Measurements from ENCODE around the gene NHERF2. TPM values are rescaled to one million over a fixed set of nuclear protein-coding genes. Genes with fewer than 3 reads are reported as not detected.

NHERF2 gene
- total RNA-seq, 1 donor from 2014 or later = 343 TPM

DNA sequence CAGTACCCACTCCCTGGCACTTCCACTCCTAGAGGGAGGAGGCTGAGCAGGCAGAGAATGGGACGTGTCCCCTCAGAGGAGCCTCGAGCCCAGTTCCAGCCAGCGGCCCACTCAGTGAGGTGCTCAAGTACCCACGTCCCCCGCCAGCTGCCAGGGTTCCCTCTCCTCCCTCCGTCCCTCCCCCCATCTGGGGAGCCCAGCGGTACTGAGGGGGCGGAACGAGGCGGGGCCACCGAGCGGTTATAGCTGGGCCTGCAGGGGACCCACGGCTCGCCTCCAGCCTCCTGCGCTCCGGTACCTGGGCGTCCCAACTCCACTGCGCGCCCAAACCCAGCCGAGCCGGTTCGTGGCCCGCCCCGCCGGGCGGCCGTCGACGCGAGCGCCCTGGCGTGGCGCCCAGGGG, 7.2 kb upstream of the NHERF2 start, which contains the start of gene NPW:
NPW (plus strand) TSS at position 268 of the 403 bp plus-strand sequence.
- Histone ChIP-seq H3K27ac (no peak within 1 kb of the TSS), H3K36me3 (no peaks in the 10 kb centered on the region), H3K4me1 (peaks cover 31% of the 10 kb centered on the region), H3K4me3 (no peak within 1 kb of the TSS), H3K27me3 (ENCODE audit: low read depth) (peaks cover 49% of the 10 kb centered on the region), H3K9me3 (no peaks in the 10 kb centered on the region)
- DNase-seq (no peak), ATAC-seq (no peak)
- TF ChIP-seq, protein P1, sequence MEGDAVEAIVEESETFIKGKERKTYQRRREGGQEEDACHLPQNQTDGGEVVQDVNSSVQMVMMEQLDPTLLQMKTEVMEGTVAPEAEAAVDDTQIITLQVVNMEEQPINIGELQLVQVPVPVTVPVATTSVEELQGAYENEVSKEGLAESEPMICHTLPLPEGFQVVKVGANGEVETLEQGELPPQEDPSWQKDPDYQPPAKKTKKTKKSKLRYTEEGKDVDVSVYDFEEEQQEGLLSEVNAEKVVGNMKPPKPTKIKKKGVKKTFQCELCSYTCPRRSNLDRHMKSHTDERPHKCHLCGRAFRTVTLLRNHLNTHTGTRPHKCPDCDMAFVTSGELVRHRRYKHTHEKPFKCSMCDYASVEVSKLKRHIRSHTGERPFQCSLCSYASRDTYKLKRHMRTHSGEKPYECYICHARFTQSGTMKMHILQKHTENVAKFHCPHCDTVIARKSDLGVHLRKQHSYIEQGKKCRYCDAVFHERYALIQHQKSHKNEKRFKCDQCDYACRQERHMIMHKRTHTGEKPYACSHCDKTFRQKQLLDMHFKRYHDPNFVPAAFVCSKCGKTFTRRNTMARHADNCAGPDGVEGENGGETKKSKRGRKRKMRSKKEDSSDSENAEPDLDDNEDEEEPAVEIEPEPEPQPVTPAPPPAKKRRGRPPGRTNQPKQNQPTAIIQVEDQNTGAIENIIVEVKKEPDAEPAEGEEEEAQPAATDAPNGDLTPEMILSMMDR (IDR thresholded peaks at IDR 0.05) = no peak
- intact Hi-C loops (cut with DNase I) = no loop called here

DNA sequence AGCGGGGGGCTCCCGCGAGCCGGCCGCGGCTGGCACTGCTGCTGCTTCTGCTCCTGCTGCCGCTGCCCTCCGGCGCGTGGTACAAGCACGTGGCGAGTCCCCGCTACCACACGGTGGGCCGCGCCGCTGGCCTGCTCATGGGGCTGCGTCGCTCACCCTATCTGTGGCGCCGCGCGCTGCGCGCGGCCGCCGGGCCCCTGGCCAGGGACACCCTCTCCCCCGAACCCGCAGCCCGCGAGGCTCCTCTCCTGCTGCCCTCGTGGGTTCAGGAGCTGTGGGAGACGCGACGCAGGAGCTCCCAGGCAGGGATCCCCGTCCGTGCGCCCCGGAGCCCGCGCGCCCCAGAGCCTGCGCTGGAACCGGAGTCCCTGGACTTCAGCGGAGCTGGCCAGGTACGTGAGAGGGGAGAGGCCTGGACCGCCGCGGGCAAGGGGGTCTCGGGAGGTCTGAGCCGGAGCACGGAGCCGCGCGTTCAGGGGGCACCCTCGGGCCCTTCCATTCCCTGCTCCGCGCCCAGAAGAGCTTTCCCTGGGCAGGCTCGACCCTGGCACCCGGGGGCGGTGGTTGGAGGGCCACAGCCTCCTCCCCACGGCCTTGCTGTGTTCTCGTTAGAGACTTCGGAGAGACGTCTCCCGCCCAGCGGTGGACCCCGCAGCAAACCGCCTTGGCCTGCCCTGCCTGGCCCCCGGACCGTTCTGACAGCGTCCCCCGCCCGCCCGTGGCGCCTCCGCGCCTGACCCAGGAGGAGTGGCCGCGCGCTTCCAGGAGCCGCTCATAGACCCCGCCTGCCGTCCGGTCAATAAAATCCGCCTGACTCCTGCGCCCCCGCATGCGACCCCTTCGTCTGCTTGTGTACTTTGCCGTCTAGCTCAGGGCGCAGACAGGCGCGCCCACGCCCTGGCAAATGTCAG, 6.5 kb upstream of the NHERF2 start:
- peaks cover 36% of the 10 kb centered on the region for H3K4me1 ChIP-seq
- H3K36me3 ChIP-seq = no peaks in the 10 kb centered on the region
- intact Hi-C loops (cut with DNase I) = loop anchor here (10.0 kb wide), 1 partner anchor 125 kb away; the partner anchor contains the start of gene RAB26
- no peak overlapping the region for H3K27ac ChIP-seq
- H3K9me3 ChIP-seq = no peaks in the 10 kb centered on the region
- no peak overlapping the region for H3K4me3 ChIP-seq
- DNase-seq (no peak), ATAC-seq (no peak)
- peaks cover 49% of the 10 kb centered on the region for H3K27me3 ChIP-seq (ENCODE audit: low read depth)
- TF ChIP-seq, protein P1 (IDR thresholded peaks at IDR 0.05) = no peak

DNA sequence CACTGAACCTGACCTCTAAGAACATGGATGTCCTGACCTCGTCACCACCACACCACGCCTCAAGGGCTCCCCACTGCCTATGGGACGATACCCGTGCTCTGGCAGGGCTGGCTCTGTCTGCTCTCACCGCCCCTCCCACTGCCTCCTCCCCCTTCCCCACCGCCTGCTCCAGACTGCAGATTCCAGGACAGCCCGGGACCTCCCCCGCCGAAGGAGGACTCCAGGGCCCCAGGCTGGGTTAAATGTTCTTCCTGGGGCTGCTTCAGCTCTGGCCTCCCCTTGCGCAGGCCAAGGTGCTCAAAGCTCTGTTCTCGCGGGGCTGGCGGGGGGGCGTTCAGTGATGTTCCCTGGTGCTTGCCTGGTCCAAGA, 4.0 kb upstream of the NHERF2 start:
- Histone ChIP-seq H3K27me3 (ENCODE audit: low read depth) (peaks cover 48% of the 10 kb centered on the region), H3K4me3 (peak overlapping the region; percentile 53), H3K36me3 (no peaks in the 10 kb centered on the region), H3K9me3 (no peaks in the 10 kb centered on the region), H3K27ac (peak overlapping the region; percentile 85), H3K4me1 (peaks cover 54% of the 10 kb centered on the region)
- ATAC-seq (peak; percentile 10 to 29), DNase-seq (no peak)
- TF ChIP-seq, protein P1 (IDR thresholded peaks at IDR 0.05) = no peak
- intact Hi-C loops (cut with DNase I) = loop anchor here (10.0 kb wide), 1 partner anchor 122 kb away; the partner anchor contains the start of gene RAB26

DNA sequence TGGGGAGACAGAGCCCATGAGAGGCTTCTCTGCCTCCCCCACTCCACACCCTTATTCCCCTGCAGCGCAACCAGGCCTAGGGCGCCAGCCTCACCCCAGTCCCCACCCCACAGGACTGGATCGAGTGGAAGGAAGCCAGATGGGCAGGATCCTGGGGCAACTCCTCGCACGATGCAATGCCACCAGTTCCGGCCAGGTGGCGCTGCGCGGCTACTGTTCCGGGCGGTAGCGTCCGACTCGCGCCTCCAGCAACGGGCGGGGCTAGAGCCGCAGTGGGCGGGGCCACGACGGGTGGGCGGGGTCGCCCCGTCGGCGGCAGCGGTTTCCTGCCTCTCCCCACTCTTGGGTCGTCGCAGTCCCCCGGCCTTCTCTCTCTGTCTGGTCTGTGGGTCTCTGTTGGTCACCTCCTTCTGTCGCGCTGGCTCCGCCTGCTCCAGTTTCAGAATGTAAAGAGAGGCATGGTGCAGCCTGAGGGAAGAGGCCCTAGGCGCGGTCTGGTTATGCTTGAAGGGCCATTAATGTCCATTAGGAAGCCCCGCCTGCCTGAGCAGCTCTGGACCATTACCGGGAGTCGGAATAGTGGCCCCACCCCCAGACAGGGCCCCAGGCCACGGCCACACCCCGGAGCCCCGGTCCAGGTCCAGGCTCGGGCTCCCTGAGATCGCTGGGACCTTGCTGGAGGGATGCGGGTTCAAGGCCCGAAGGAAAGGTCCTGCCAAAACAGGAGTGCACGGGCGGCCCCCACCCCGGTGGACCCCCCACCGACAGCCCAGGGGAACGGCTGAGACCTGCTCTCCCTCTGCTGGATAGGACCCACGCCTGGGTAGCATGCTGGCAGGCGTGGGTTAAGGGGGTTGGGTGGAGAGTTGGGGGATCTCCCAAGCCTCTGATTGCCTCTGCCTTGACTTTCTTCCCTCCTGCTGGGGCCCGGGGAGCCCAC, 3.3 kb upstream of the NHERF2 start:
- H3K9me3 ChIP-seq = no peaks in the 10 kb centered on the region
- peak; percentile 94 to 96 for ATAC-seq
- H3K4me1 ChIP-seq = peaks cover 61% of the 10 kb centered on the region
- peak overlapping the region; percentile 53 for H3K4me3 ChIP-seq
- H3K27me3 ChIP-seq (ENCODE audit: low read depth) = peaks cover 41% of the 10 kb centered on the region
- intact Hi-C loops (cut with DNase I) = loop anchor here (10.0 kb wide), 1 partner anchor 121 kb away; the partner anchor contains the start of gene RAB26
- peak; percentile 95 for DNase-seq
- H3K36me3 ChIP-seq = no peaks in the 10 kb centered on the region
- peak overlapping the region; percentile 85 for H3K27ac ChIP-seq
- TF ChIP-seq, protein P1 (IDR thresholded peaks at IDR 0.05) = peak; percentile 98

DNA sequence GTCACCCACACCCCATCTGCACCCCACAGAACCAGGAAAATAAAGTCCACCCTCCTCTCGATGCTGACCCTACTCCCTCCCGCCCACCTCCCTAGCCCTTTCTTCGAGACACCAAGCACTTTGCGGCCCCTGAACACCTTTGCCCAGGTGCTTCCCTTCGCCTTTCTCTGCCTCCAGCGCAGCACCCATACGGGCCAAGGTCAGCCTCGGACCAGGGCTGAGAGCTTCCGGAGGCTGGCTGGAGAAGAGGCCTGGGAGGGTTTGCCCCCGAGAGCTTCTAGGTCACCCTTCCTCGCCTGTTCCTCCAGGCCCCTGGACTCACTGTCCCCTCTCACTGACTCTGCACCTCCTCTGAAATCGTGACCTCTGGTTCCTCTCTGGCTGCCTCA, 2.7 kb upstream of the NHERF2 start:
- Histone ChIP-seq H3K27me3 (ENCODE audit: low read depth) (peaks cover 36% of the 10 kb centered on the region), H3K27ac (peak overlapping the region; percentile 85), H3K36me3 (no peaks in the 10 kb centered on the region), H3K9me3 (no peaks in the 10 kb centered on the region), H3K4me1 (peaks cover 67% of the 10 kb centered on the region), H3K4me3 (peak overlapping the region; percentile 53)
- TF ChIP-seq, protein P1 (IDR thresholded peaks at IDR 0.05) = no peak
- ATAC-seq = no peak
- intact Hi-C loops (cut with DNase I) = loop anchor here (10.0 kb wide), 1 partner anchor 121 kb away; the partner anchor contains the start of gene RAB26
- DNase-seq = no peak

Data from lower lobe of right lung (tissue), 2 donors.